ENCODE results near the gene FAM83F. TPM values are rescaled to one million over a fixed set of nuclear protein-coding genes. Genes with fewer than 3 reads are reported as not detected.
A peak's percentile ranks its signal among the peaks of the same experiment; 100 is the strongest.

Gene FAM83F
- total RNA-seq, 2 experiments from 2014 or later: 1.8 to 1.9 TPM

- Mint-ChIP-seq H3K9me3 (no peaks in the 10 kb centered on the region), H3K27ac (peak overlapping the region; percentile 54), H3K27me3 (ENCODE audit: low read depth) (no peaks in the 10 kb centered on the region), H3K4me3 (peak overlapping the region; percentile 64), H3K4me1 (ENCODE audit: low read depth) (peaks cover 16% of the 10 kb centered on the region), H3K36me3 (ENCODE audit: low read depth) (no peaks in the 10 kb centered on the region)
- intact Hi-C loops (cut with micrococcal nuclease): no loop called here
- CTCF ChIA-PET: interaction anchor here (0.7 to 2.3 kb wide), 10 partner anchors 9 to 475 kb away, joined by 3 to 18 read pairs (median 3); no protein-coding TSS in a partner anchor
- no peak for DNase-seq
These were observed 14.6 kb downstream of the FAM83F start for GRCh38 chr22:40009292-40009774.

- Mint-ChIP-seq H3K36me3 (ENCODE audit: low read depth) (no peaks in the 10 kb centered on the region), H3K9me3 (no peaks in the 10 kb centered on the region), H3K27me3 (ENCODE audit: low read depth) (no peaks in the 10 kb centered on the region), H3K4me3 (peak overlapping the region; percentile 64), H3K4me1 (ENCODE audit: low read depth) (peaks cover 16% of the 10 kb centered on the region), H3K27ac (no peak overlapping the region)
- CTCF ChIA-PET: interaction anchor here (0.7 to 2.3 kb wide), 13 partner anchors 10 to 476 kb away, joined by 3 to 18 read pairs (median 3); no protein-coding TSS in a partner anchor
- DNase-seq: peak; percentile 74
- intact Hi-C loops (cut with micrococcal nuclease): loop anchor here (10.0 kb wide), 1 partner anchor 115 kb away; the partner anchor contains the start of gene ENTHD1
These were observed 15.4 kb downstream of the FAM83F start for GRCh38 chr22:40009951-40010671.

DNA sequence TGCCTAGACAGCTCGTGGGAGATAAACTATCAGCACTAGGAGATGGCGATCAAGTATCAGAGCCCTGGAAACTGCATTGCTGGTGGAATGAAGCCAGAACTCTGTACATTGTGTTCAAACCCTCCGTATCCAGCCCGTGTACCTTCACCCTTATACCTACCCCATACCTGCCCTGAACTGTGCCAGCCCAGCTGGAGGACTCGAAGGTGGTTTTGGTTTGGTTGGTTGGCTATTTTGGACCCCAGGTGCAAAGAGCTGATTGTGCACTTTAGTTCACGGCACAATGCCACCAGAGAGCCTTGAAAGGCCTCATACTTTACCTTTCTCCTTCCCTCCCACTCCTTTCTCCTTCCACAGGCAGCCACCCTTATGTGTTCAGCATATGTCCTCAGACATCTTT is 16.0 kb downstream of the FAM83F start:
- no peak overlapping the region for H3K27ac Mint-ChIP-seq
- H3K9me3 Mint-ChIP-seq: no peaks in the 10 kb centered on the region
- H3K4me1 Mint-ChIP-seq (ENCODE audit: low read depth): peaks cover 16% of the 10 kb centered on the region
- no peaks in the 10 kb centered on the region for H3K27me3 Mint-ChIP-seq (ENCODE audit: low read depth)
- no peaks in the 10 kb centered on the region for H3K36me3 Mint-ChIP-seq (ENCODE audit: low read depth)
- CTCF ChIA-PET: interaction anchor here (0.7 to 2.3 kb wide), 6 partner anchors 14 to 492 kb away, joined by 3 to 18 read pairs (median 5); no protein-coding TSS in a partner anchor
- no peak for DNase-seq
- intact Hi-C loops (cut with micrococcal nuclease): loop anchor here (10.0 kb wide), 1 partner anchor 116 kb away; the partner anchor contains the start of gene ENTHD1
- H3K4me3 Mint-ChIP-seq: no peak overlapping the region

- no peak overlapping the region for H3K27ac Mint-ChIP-seq
- intact Hi-C loops (cut with micrococcal nuclease): loop anchor here (10.0 kb wide), 1 partner anchor 120 kb away; the partner anchor contains the start of gene ENTHD1
These were observed 20.0 kb downstream of the FAM83F start for GRCh38 chr22:40014667-40015248.

GRCh38 chr22:40015358-40015976 is 20.7 kb downstream of the FAM83F start:
- CTCF ChIA-PET: interaction anchor here (0.6 to 1.9 kb wide), 4 partner anchors 25 to 481 kb away, joined by 3 to 6 read pairs (median 4); no protein-coding TSS in a partner anchor
- intact Hi-C loops (cut with micrococcal nuclease): loop anchor here (10.0 kb wide), 1 partner anchor 121 kb away; the partner anchor contains the start of gene ENTHD1
- Mint-ChIP-seq H3K4me1 (ENCODE audit: low read depth) (peaks cover under 1% of the 10 kb centered on the region), H3K27ac (no peak overlapping the region), H3K27me3 (ENCODE audit: low read depth) (no peaks in the 10 kb centered on the region), H3K36me3 (ENCODE audit: low read depth) (no peaks in the 10 kb centered on the region), H3K9me3 (no peaks in the 10 kb centered on the region), H3K4me3 (no peak overlapping the region)
- no peak for DNase-seq

More at GRCh38 chr22:40014667-40015248, 20.0 kb downstream of the FAM83F start:
- CTCF ChIA-PET: interaction anchor here (0.7 kb wide), 1 partner anchor 72 kb away, joined by 3 read pairs; no protein-coding TSS in a partner anchor
- Mint-ChIP-seq H3K9me3 (no peaks in the 10 kb centered on the region), H3K27me3 (ENCODE audit: low read depth) (no peaks in the 10 kb centered on the region), H3K4me1 (ENCODE audit: low read depth) (peaks cover 8% of the 10 kb centered on the region), H3K36me3 (ENCODE audit: low read depth) (no peaks in the 10 kb centered on the region), H3K4me3 (no peak overlapping the region)
- DNase-seq: no peak

- no peaks in the 10 kb centered on the region for H3K9me3 Mint-ChIP-seq
- no peaks in the 10 kb centered on the region for H3K4me1 Mint-ChIP-seq (ENCODE audit: low read depth)
- H3K27me3 Mint-ChIP-seq (ENCODE audit: low read depth): no peaks in the 10 kb centered on the region
- no peaks in the 10 kb centered on the region for H3K36me3 Mint-ChIP-seq (ENCODE audit: low read depth)
- H3K4me3 Mint-ChIP-seq: no peak overlapping the region
- H3K27ac Mint-ChIP-seq: no peak overlapping the region
- intact Hi-C loops (cut with micrococcal nuclease): loop anchor here (10.0 kb wide), 1 partner anchor 123 kb away; the partner anchor contains the start of gene ENTHD1
- DNase-seq: no peak
- CTCF ChIA-PET: no interaction called here
These were observed 23.3 kb downstream of the FAM83F start for GRCh38 chr22:40018051-40018450.

DNA sequence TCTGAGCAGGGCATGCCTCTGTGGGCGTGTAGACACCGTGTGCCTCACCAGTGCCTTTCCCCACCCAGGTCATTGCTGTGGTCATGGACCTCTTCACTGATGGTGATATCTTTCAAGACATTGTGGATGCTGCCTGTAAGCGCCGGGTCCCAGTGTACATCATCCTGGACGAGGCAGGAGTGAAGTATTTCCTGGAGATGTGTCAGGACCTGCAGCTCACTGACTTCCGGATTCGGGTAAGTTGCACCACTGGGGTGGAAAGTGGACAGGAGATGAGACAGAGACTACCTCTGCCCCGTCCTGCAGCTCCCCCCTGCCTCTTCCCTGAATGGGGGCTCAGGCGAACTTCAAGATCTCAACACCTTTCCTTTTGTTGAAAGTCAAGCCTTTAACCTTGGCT is 24.3 kb downstream of the FAM83F start:
- Mint-ChIP-seq H3K4me1 (ENCODE audit: low read depth) (no peaks in the 10 kb centered on the region), H3K9me3 (no peaks in the 10 kb centered on the region), H3K27me3 (ENCODE audit: low read depth) (no peaks in the 10 kb centered on the region), H3K4me3 (no peak overlapping the region), H3K27ac (no peak overlapping the region), H3K36me3 (ENCODE audit: low read depth) (no peaks in the 10 kb centered on the region)
- intact Hi-C loops (cut with micrococcal nuclease): loop anchor here (10.0 kb wide), 1 partner anchor 124 kb away; the partner anchor contains the start of gene ENTHD1
- DNase-seq: no peak
- CTCF ChIA-PET: interaction anchor here (0.7 to 1.3 kb wide), 2 partner anchors 87 to 384 kb away, joined by 3 read pairs; no protein-coding TSS in a partner anchor

DNA sequence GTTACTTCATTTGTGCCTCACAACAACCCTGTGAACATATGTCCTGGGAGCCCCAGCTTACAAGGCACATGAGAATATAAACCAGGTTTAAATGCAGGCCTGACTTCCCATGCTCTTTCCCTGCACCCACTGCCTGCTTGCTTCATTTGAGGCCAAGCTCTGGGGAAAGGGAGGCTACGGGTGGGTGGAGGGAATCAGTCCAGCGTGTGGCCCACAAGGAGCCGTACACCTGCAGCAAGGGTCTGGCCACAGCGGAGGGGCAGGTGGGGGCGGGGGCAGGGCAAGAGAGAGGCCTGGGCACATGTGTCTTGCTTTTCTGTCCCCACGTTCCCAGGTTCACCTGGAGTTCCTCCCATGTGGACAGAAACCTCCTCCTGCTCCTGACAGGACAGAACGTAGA is 26.2 kb downstream of the FAM83F start:
- Mint-ChIP-seq H3K36me3 (ENCODE audit: low read depth) (no peaks in the 10 kb centered on the region), H3K27me3 (ENCODE audit: low read depth) (no peaks in the 10 kb centered on the region), H3K27ac (no peak overlapping the region), H3K4me3 (no peak overlapping the region), H3K9me3 (no peaks in the 10 kb centered on the region), H3K4me1 (ENCODE audit: low read depth) (no peaks in the 10 kb centered on the region)
- CTCF ChIA-PET: interaction anchor here (1.0 kb wide), 1 partner anchor 487 kb away, joined by 5 read pairs; no protein-coding TSS in a partner anchor
- intact Hi-C loops (cut with micrococcal nuclease): loop anchor here (5.0 kb wide), 1 partner anchor 464 kb away; no protein-coding TSS in a partner anchor
- DNase-seq: no peak

DNA sequence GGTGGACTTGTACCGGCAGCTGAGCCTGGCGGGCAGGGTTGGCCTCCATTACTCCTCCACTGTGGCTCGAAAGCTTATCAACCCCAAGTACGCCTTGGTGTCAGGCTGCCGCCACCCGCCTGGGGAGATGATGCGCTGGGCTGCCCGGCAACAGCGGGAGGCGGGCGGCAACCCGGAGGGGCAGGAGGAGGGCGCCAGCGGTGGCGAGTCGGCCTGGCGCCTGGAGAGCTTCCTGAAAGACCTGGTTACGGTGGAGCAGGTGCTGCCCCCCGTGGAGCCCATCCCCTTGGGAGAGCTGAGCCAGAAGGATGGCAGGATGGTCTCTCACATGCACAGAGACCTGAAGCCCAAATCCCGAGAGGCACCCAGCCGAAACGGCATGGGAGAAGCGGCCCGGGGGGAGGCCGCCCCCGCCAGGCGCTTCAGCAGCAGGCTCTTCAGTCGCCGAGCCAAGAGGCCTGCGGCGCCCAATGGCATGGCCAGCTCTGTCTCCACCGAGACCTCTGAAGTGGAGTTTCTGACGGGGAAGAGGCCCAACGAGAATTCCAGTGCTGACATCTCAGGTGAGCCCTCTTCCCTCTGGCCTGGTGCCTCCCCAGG is 26.7 kb downstream of the FAM83F start:
- DNase-seq: no peak
- Mint-ChIP-seq H3K36me3 (ENCODE audit: low read depth) (no peaks in the 10 kb centered on the region), H3K4me3 (no peak overlapping the region), H3K4me1 (ENCODE audit: low read depth) (no peaks in the 10 kb centered on the region), H3K9me3 (no peaks in the 10 kb centered on the region), H3K27me3 (ENCODE audit: low read depth) (no peaks in the 10 kb centered on the region), H3K27ac (no peak overlapping the region)
- CTCF ChIA-PET: interaction anchor here (0.7 to 1.4 kb wide), 3 partner anchors 19 to 487 kb away, joined by 3 to 4 read pairs (median 3); no protein-coding TSS in a partner anchor
- intact Hi-C loops (cut with micrococcal nuclease): loop anchor here (5.0 kb wide), 1 partner anchor 464 kb away; no protein-coding TSS in a partner anchor

- intact Hi-C loops (cut with micrococcal nuclease): loop anchor here (5.0 kb wide), 1 partner anchor 465 kb away; no protein-coding TSS in a partner anchor
- Mint-ChIP-seq H3K27ac (no peak overlapping the region), H3K4me1 (ENCODE audit: low read depth) (no peaks in the 10 kb centered on the region), H3K4me3 (no peak overlapping the region), H3K9me3 (no peaks in the 10 kb centered on the region), H3K36me3 (ENCODE audit: low read depth) (no peaks in the 10 kb centered on the region), H3K27me3 (ENCODE audit: low read depth) (no peaks in the 10 kb centered on the region)
- no peak for DNase-seq
- CTCF ChIA-PET: interaction anchor here (0.7 to 5.1 kb wide), 4 partner anchors 17 to 488 kb away, joined by 3 to 67 read pairs (median 4); no protein-coding TSS in a partner anchor
These were observed 27.9 kb downstream of the FAM83F start for GRCh38 chr22:40022536-40023240.

DNA sequence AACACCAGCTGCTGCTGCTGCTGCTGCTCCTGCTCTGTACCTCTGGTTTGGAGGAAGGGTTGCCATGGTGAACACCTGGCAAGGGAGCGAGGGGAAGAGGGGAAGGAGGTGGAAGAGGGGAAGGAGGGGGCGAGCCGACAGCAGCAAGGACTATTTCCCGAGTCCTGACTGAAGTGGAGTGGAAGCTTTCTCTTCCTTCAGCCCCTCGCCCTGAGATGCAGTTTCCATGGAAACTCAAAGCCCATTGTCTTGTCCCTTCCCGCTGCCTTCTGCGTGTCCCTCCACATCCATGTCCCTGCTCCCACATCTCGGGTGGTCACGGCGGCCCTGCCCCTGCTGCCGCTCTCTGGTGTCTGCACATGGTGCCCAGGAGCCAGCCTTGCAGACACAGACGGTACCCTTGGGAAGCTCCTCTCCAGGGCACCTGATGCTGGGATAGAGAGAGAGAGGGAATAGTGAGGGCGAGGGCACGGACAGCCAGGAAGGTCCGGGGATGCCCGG is 28.6 kb downstream of the FAM83F start:
- Mint-ChIP-seq H3K4me3 (no peak overlapping the region), H3K9me3 (no peaks in the 10 kb centered on the region), H3K36me3 (ENCODE audit: low read depth) (no peaks in the 10 kb centered on the region), H3K27me3 (ENCODE audit: low read depth) (no peaks in the 10 kb centered on the region), H3K4me1 (ENCODE audit: low read depth) (no peaks in the 10 kb centered on the region), H3K27ac (no peak overlapping the region)
- CTCF ChIA-PET: interaction anchor here (0.6 to 5.1 kb wide), 17 partner anchors 13 to 620 kb away, joined by 3 to 67 read pairs (median 8); partner anchors contain the start of gene FAM83F
- DNase-seq: no peak
- intact Hi-C loops (cut with micrococcal nuclease): loop anchor here (5.0 kb wide), 1 partner anchor 466 kb away; no protein-coding TSS in a partner anchor

Data from activated naive CD4-positive, alpha-beta T cell treated with anti-CD3 and anti-CD28 coated beads for 36 hours (primary cell).